ENCODE measurements around the gene KRTAP10-9. TPM values are rescaled to one million over a fixed set of nuclear protein-coding genes. Genes with fewer than 3 reads are reported as not detected.
A peak's percentile ranks its signal among the peaks of the same experiment; 100 is the strongest.

The KRTAP10-9 gene
- total and polyA plus RNA-seq, 2 donors from 2014 or later: not detected

DNA sequence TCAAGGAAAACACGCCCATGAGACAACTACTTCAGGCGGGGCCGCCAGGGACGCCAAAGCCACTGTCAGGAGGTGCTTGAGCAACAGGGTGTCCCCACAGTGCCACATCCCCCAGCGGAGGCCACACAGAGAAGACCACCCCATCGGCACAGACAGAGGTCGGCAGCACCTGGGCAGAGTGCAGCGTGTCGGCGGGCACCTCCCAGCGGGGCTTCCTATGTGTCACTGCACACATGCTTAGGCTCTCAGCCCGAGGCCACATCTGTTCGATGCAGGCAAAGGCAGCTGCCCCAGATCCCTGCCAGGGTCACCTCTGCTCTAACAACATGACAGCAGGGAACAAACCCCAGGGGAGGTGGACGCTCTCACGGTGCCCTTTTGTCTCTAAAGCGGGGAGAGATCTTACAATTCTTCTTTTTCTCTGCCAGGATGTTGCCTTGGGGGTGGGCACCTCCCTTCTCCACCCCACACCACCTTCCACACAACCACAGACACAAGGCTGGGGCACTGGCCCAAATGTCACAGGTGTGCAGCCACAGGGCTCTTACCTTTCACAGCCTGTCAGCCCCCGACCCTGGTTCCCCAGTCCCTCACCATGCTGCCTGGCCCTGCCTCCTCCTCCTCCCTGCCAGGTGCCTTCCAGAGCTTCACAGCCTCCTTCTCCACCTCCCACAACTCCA, 10.8 kb upstream of the KRTAP10-9 start:
- H3K27ac ChIP-seq (ENCODE audit: low read depth in 2 of 2, low read length in 2 of 2): no peak overlapping the region
- no peak for DNase-seq
- intact Hi-C loops (cut with DNase I): no loop called here
- no peak overlapping the region for H3K4me3 ChIP-seq (ENCODE audit: low read length in 3 of 3)
- no peaks in the 10 kb centered on the region for H3K4me1 ChIP-seq (ENCODE audit: control insufficient read depth in 2 of 3, insufficient read depth in 2 of 3, low read depth in 1 of 3, low read length in 3 of 3)
- no peak overlapping the region for H3K9ac ChIP-seq (ENCODE audit: low read length in 3 of 3)
- H3K9me3 ChIP-seq (ENCODE audit: control insufficient read depth in 2 of 3, insufficient read depth in 1 of 3, low read length in 3 of 3): peaks cover 0 to 5% (median 0%) of the 10 kb centered on the region in 3 donors
- FAIRE-seq: no peak
- no peaks in the 10 kb centered on the region for H3K36me3 ChIP-seq (ENCODE audit: control insufficient read depth in 2 of 3, insufficient read depth in 3 of 3, low read length in 3 of 3)
- no peaks in the 10 kb centered on the region for H3K27me3 ChIP-seq (ENCODE audit: control insufficient read depth, insufficient read depth, low read length)
- TF ChIP-seq, protein P1, sequence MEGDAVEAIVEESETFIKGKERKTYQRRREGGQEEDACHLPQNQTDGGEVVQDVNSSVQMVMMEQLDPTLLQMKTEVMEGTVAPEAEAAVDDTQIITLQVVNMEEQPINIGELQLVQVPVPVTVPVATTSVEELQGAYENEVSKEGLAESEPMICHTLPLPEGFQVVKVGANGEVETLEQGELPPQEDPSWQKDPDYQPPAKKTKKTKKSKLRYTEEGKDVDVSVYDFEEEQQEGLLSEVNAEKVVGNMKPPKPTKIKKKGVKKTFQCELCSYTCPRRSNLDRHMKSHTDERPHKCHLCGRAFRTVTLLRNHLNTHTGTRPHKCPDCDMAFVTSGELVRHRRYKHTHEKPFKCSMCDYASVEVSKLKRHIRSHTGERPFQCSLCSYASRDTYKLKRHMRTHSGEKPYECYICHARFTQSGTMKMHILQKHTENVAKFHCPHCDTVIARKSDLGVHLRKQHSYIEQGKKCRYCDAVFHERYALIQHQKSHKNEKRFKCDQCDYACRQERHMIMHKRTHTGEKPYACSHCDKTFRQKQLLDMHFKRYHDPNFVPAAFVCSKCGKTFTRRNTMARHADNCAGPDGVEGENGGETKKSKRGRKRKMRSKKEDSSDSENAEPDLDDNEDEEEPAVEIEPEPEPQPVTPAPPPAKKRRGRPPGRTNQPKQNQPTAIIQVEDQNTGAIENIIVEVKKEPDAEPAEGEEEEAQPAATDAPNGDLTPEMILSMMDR (IDR thresholded peaks at IDR 0.05; ENCODE audit: borderline replicate concordance, extremely low read depth, insufficient read depth): no peak

DNA sequence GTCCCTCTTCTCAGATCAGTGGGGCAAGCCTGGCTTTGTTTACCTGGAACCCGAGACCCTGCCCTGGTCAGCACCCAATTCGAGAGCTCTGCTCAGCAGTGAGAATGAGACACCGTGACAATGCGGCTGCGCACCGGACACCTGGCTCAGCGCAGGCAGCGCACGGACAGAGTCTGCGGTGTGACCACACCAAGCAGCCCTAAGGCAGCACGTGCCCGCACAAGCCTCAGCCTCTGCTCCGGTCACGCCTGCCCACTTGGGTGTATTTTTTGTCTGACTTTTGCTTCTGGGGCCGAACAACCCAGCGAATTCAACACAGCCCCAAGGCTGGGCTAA, 10.3 kb upstream of the KRTAP10-9 start:
- Histone ChIP-seq H3K9me3 (ENCODE audit: control insufficient read depth in 2 of 3, insufficient read depth in 1 of 3, low read length in 3 of 3) (peaks cover 0 to 1% (median 0%) of the 10 kb centered on the region in 3 donors), H3K4me3 (ENCODE audit: low read length in 3 of 3) (no peak overlapping the region), H3K27ac (ENCODE audit: low read depth in 2 of 2, low read length in 2 of 2) (no peak overlapping the region), H3K4me1 (ENCODE audit: control insufficient read depth in 2 of 3, insufficient read depth in 2 of 3, low read depth in 1 of 3, low read length in 3 of 3) (no peaks in the 10 kb centered on the region), H3K27me3 (ENCODE audit: control insufficient read depth, insufficient read depth, low read length) (no peaks in the 10 kb centered on the region), H3K36me3 (ENCODE audit: control insufficient read depth in 2 of 3, insufficient read depth in 3 of 3, low read length in 3 of 3) (no peaks in the 10 kb centered on the region), H3K9ac (ENCODE audit: low read length in 3 of 3) (no peak overlapping the region)
- intact Hi-C loops (cut with DNase I): no loop called here
- DNase-seq (peak in 1 of 5 donors; percentile 13), FAIRE-seq (no peak)
- TF ChIP-seq, protein P1 (IDR thresholded peaks at IDR 0.05; ENCODE audit: borderline replicate concordance, extremely low read depth, insufficient read depth): no peak

DNA sequence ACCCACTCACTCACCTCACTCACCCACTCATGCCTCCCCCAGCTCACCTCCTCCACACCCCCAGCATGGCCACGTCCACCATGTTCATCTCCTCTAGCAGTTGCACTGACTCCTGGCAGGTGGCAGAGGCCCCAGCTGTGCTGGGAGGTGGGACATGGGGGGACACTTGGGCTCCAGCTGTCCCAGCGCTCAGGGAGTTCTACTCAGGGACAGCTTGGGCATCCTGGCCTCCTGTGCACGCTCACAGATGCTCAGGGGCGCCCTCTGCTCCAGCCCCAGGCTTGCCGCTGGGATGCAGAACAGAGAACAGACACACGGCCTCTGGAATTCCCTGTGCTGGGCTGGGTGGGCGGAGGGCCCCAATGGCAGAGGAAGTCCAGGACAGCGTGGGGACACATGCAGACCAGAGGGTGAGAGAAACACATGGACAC, 9.8 kb upstream of the KRTAP10-9 start:
- Histone ChIP-seq H3K9me3 (ENCODE audit: control insufficient read depth in 2 of 3, insufficient read depth in 1 of 3, low read length in 3 of 3) (no peaks in the 10 kb centered on the region), H3K9ac (ENCODE audit: low read length in 3 of 3) (no peak overlapping the region), H3K27ac (ENCODE audit: low read depth in 2 of 2, low read length in 2 of 2) (no peak overlapping the region), H3K27me3 (ENCODE audit: control insufficient read depth, insufficient read depth, low read length) (no peaks in the 10 kb centered on the region), H3K4me3 (ENCODE audit: low read length in 3 of 3) (no peak overlapping the region), H3K4me1 (ENCODE audit: control insufficient read depth in 2 of 3, insufficient read depth in 2 of 3, low read depth in 1 of 3, low read length in 3 of 3) (no peaks in the 10 kb centered on the region), H3K36me3 (ENCODE audit: control insufficient read depth in 2 of 3, insufficient read depth in 3 of 3, low read length in 3 of 3) (no peaks in the 10 kb centered on the region)
- DNase-seq (peak in 1 of 5 donors; percentile 70), FAIRE-seq (no peak)
- TF ChIP-seq, protein P1 (IDR thresholded peaks at IDR 0.05; ENCODE audit: borderline replicate concordance, extremely low read depth, insufficient read depth): no peak
- intact Hi-C loops (cut with DNase I): no loop called here

DNA sequence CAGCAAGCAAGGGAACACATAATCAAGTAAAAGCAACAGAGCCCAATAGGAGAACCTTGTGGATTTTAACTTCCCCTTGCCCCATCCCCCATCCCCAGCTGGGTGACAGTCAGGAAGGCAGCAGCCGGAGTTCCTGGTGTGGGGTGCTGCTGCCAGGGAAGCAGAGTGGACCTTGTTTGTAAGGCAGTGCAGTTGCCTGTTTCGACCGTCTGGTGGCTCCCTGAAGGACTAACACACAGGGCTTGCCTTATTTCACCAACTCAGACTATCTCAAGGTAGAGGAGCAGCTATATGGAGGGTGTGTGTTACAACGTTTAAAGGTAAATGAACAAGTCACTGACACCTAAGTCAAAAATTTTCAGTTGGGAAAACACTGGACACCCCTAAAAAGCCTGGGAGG, 8.4 kb upstream of the KRTAP10-9 start:
- intact Hi-C loops (cut with DNase I): no loop called here
- FAIRE-seq: no peak

More for the DNA sequence above, 8.4 kb upstream of the KRTAP10-9 start:
- peak in 1 of 5 donors; percentile 8 for DNase-seq
- Histone ChIP-seq H3K4me1 (ENCODE audit: control insufficient read depth in 2 of 3, insufficient read depth in 2 of 3, low read depth in 1 of 3, low read length in 3 of 3) (no peaks in the 10 kb centered on the region), H3K9ac (ENCODE audit: low read length in 3 of 3) (no peak overlapping the region), H3K27me3 (ENCODE audit: control insufficient read depth, insufficient read depth, low read length) (no peaks in the 10 kb centered on the region), H3K27ac (ENCODE audit: low read depth in 2 of 2, low read length in 2 of 2) (no peak overlapping the region), H3K9me3 (ENCODE audit: control insufficient read depth in 2 of 3, insufficient read depth in 1 of 3, low read length in 3 of 3) (peaks cover 0 to 5% (median 0%) of the 10 kb centered on the region in 3 donors), H3K4me3 (ENCODE audit: low read length in 3 of 3) (no peak overlapping the region), H3K36me3 (ENCODE audit: control insufficient read depth in 2 of 3, insufficient read depth in 3 of 3, low read length in 3 of 3) (no peaks in the 10 kb centered on the region)
- TF ChIP-seq, protein P1 (IDR thresholded peaks at IDR 0.05; ENCODE audit: borderline replicate concordance, extremely low read depth, insufficient read depth): peak; percentile 25
